ENCODE results near the gene TIMM44. TPM values are rescaled to one million over a fixed set of nuclear protein-coding genes. Genes with fewer than 3 reads are reported as not detected.
A peak's percentile ranks its signal among the peaks of the same experiment; 100 is the strongest.

TIMM44 gene
- total RNA-seq (2014; rRNA removed): 49.0 and 50.5 TPM in 2 replicates
- polyA plus RNA-seq (2012): 39.0 TPM

GRCh38 chr19:7943444-7944176, at the start of gene TIMM44:
TIMM44 (minus strand) TSS chr19:7943666; CDS start chr19:7943651, 15 bp downstream.
- DNase-seq (ENCODE audit: low read depth): peak; percentile 100

GRCh38 chr19:7992575-7992974, 49.1 kb upstream of the TIMM44 start:
- no peak for DNase-seq (ENCODE audit: low read depth)

DNA sequence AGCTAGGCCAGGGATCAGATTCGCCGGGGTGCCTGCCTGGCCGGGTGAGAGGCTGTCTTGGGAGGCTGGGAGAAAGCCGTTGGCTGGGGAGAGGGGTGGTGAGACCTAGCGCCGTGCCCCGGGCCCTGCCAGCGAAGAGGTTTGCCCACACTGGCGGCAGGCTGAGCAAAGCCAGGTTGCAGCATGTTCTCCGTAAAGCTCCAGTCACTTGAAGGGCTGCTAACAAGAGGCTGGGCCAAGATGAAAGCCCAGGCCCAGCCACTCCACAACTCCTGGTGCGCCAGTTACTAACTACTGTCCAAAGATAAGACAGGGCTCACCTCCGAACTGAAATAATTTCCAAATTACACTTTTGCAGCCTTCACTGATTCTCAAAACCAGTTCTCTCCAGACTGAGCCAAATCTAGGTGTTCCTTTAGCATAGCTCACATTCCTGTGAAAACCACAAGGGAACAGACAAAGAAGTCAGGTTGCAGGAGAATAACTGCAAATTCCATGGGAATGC, 45.7 kb upstream of the TIMM44 start:
- no peak for DNase-seq (ENCODE audit: low read depth)

- DNase-seq (ENCODE audit: low read depth): peak; percentile 36
These were observed 44.8 kb upstream of the TIMM44 start for GRCh38 chr19:7988307-7988706.

GRCh38 chr19:7987114-7987768, 43.8 kb upstream of the TIMM44 start:
- no peak for DNase-seq (ENCODE audit: low read depth)

- peak; percentile 76 for DNase-seq (ENCODE audit: low read depth)
These were observed 43.1 kb upstream of the TIMM44 start for GRCh38 chr19:7986321-7987113.

- no peak for DNase-seq (ENCODE audit: low read depth)
These were observed 42.0 kb upstream of the TIMM44 start for GRCh38 chr19:7985481-7985911.

GRCh38 chr19:7983995-7984837, 40.8 kb upstream of the TIMM44 start:
- no peak for DNase-seq (ENCODE audit: low read depth)

GRCh38 chr19:7983286-7983950, 40.0 kb upstream of the TIMM44 start:
- DNase-seq (ENCODE audit: low read depth): no peak

GRCh38 chr19:7982651-7983099, 39.2 kb upstream of the TIMM44 start:
- no peak for DNase-seq (ENCODE audit: low read depth)

DNA sequence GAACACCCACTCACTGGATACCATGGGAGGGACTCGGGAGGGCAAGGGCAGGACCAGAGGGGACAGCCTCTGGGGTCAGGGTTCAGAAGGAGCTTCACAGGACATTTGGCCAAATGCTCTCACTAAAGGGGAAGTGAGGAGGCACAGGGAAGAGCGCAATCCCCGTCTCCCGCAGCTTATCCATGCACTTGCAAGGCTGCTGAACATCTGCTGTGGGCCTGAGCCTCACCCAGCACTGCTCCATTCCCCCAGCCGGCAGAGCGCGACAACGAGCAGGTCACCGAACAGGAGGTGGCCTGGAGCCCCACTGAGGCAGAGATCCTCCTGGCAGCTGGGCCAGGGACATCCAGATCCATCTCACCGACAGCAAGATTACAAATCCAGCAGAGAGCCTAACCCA, 38.6 kb upstream of the TIMM44 start:
- DNase-seq (ENCODE audit: low read depth): no peak

GRCh38 chr19:7981661-7982060, 38.2 kb upstream of the TIMM44 start:
- DNase-seq (ENCODE audit: low read depth): no peak

DNA sequence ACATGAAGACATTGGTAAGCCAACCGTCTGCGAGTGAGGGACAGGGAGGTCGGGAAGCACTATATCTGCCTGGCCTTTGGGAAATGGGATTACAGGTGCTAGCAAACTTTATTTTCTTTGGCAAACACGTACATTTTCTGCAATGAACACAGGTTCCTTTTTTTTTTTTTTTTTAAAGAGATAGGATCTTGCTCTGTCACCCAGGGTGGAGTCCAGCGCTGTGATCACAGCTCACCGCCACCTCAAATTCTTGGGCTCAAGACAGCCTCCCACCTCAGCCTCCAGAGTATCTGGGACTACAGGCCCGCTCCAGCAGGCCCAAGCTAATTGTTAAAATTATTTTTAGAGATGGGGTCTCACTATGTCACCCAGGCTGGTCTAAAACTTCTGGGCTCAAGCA, 37.7 kb upstream of the TIMM44 start:
- DNase-seq (ENCODE audit: low read depth): no peak

DNA sequence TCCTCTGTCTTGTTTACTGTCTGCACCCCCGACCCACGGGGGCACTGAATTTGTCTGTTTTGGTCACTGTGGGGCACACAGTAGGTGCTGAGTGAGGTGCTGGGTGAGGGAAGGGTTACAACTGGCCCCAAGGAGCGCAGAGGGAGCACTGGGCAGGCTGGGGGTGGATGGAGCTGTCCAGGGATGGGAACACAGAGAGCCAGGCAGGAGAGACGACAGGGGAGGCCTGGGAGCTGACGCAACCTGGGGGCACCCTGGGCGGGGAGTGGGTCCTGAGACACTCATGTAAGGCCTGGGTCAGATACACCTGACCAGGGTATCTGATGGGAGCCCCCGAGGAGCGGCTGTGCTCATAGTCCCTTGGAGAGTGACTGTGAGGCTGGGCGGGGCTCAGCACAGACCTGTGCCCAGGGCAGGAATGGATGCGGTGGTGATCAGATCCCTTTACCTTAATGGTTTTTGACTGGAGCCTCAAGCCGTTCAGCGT, 37.2 kb upstream of the TIMM44 start:
- no peak for DNase-seq (ENCODE audit: low read depth)

GRCh38 chr19:7980168-7980567, 36.7 kb upstream of the TIMM44 start:
- no peak for DNase-seq (ENCODE audit: low read depth)

DNA sequence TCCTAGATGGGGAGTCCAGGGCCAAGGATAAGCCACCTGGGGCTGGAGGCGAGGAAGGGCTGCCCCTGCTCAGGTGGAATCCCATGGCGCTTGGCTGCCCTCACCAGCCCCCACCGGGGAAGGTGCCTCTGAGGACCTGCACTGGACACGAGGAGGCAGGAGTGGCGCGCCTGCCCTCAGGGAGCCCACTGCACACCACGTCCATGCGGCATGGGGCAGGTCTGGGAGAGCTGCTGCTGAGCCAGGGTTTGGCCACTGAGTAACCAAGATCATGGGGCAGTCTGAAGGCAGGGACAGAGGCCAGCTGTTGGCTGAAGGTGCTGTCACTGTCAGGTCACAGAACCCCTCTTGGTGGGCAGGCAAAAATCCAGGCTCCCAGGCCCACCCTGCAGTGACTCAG, 36.1 kb upstream of the TIMM44 start:
- DNase-seq (ENCODE audit: low read depth): no peak

GRCh38 chr19:7979011-7979410, 35.5 kb upstream of the TIMM44 start:
- DNase-seq (ENCODE audit: low read depth): no peak

DNA sequence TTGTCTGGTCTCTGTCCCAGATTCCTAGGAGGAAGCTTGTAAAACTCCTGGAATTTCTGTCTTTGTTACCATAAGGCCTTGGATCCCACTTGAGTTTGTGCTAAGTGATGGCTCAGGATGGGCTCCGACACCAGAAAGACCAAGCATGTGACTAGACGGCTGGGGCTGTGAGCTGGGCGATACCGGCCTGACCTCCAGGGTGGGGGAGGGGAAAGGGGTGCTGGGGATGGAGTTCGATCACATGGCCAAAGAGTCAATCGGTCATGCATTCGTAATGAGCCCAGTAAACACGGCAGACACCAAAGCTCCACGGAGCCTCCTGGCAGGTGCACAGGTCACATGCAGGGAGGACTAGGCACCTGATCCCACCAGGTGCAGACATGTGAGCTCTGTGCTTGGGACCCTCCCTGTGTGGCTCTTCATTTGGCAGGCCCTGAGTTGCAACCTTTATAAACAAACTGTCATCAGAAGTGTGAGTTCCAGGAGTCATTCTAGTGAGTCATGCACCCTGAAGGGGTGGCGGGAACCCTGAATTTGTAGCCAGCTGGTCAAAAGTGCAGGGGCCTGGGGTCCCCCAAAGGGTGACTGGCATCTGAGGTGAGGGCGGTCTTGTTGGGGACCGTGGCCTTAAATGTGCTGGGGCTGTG, 34.8 kb upstream of the TIMM44 start:
- DNase-seq (ENCODE audit: low read depth): no peak

DNA sequence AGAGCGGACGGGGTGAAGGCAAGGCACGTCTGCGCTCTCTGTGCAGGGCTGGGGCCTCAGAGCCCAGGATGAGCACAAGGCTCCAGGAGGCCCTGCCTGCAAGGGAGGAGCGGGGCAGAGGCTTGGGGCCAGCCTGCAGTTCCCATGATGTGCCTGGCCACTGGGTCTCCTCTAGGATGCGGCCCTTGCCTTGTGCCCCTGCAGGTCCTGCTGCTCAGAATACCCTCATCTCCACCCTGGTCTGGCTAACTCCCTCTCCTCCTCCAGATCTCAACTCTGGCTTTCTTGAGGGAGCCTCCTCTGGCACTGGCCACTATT, 34.2 kb upstream of the TIMM44 start:
- DNase-seq (ENCODE audit: low read depth): no peak
